Ramos (cell line): ENCODE results near the gene CCSER1.
"Not testable (repeated sequence)": the region's sequence is repeated elsewhere in the genome, so short reads cannot be mapped to it uniquely, and the experiment has no call there.

ENCODE experiments used
- in situ Hi-C: fragments of 300-500 bp; cut with MboI; formaldehyde crosslinking; loops from one replicate; pipeline ENCODE4 v1.14.3; 2022; ENCODE audit warnings: low sequenced_read_pairs; ENCODE audit not compliant: unreplicated experiment

Gene CCSER1

DNA sequence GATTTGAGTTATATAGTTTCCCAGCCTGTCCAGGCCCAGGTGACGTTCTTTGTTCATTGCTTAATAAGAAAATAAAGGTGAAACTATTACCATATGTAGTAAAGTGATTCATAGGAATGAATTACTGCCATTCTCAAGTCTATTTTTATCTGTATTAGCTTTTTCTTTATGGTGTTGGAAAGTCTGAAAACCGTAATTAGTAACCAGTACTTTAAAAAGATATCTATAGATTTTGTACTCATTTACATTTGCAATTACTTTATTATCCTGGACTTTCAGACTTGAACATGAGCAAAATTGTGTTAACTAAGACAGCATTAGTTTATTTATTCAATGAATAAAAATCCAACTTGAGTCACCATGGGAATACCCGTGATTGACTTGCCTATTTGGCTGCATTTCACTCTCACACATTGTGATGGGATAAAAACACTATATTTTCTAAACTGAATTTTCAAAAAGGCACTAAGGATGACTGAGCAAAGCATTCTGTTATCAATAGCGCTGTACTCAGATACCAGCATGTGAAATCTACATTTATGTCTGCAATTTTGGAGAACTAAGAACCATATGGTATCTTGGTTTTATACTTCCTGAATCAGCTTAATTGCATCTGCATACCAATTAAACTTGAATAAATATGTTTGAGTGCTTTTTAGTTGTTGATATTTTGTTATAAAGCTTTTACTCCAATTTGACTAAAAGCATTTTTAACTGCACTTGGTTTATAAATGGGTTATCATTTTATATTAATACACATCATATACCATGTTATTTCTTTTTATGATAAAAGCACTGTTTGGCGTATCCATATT is 154.6 kb downstream of the CCSER1 start:
- in situ Hi-C loops = no loop called here

DNA sequence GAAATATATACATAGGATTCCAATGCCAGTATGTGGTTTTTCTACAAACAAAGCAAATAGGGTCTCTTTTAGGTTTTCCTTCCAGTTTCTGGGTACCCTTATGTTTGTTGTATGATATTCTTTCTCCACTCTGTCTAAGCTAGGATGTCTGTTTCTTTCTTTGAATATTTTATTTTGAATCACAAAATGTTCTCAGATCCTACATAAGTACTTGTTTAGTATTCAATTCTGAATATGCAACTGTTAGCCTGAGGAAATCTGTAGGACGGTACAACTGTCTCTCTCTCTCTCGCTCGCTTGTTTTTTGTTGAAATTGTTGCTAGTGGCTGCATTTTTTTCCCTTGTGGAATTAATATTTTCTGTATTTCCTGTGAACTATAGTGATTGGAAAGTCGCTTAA is 163.2 kb downstream of the CCSER1 start:
- in situ Hi-C loops = no loop called here

DNA sequence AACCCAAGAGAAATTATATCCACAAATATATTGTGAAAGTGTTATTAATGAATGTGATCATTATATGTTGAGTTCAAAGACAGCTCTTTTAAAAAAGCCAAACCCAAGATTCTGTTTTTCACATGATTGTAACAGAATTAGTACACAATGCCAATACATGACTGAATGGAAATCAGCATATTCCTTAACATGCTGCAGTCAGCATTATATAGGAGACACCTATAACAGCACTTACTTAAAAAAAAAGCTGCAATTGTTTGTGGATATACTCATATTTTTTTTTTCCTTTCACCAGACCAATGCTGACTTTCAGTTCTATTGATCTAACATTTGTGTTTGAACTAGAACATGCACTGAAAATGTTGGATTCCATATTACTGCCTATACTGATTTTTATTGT is 165.2 kb downstream of the CCSER1 start:
- in situ Hi-C loops = no loop called here

- in situ Hi-C loops = no loop called here
Measured at GRCh38 chr4:90293320-90293719, 166.1 kb downstream of the CCSER1 start.

DNA sequence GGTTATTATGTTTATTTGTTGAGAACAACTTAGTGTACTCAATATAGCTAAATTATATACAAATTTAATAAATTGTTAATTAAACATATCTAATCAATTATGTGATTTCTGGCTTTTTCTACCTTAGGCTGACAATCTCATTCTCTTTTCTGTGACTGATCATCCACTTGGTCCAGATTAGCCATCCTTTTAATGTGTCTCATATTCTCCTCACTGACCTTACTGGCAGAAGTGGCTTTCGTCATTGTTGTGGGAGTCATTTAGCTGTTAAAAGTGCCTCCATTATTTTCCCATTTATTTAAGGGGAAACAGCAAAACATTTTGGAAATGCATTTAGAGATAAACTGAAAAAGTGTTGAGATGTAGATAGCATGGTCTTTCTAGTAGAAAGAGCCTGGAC is 172.2 kb downstream of the CCSER1 start:
- in situ Hi-C loops = no loop called here

DNA sequence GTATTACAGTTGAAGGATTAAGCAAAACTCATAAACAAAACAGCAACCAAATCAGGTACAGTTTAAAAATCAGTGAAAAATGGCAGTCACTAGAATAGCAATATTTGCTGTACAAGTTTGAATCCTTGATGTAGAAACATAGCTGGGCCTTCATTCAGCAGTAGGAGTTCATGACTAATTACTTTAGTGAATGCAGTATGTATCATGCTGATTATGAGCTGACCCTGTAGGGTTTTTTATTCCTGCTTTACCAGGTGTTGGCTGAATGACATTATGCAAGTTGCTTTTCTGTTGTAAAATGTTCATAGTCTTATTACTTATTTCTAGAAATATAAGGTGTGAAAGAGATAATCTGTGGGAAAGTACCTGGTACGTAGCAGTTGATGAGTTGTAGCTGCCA is 179.6 kb downstream of the CCSER1 start:
- in situ Hi-C loops = no loop called here

- in situ Hi-C loops = not testable (repeated sequence)
Measured at GRCh38 chr4:90317140-90317539, 189.9 kb downstream of the CCSER1 start.

DNA sequence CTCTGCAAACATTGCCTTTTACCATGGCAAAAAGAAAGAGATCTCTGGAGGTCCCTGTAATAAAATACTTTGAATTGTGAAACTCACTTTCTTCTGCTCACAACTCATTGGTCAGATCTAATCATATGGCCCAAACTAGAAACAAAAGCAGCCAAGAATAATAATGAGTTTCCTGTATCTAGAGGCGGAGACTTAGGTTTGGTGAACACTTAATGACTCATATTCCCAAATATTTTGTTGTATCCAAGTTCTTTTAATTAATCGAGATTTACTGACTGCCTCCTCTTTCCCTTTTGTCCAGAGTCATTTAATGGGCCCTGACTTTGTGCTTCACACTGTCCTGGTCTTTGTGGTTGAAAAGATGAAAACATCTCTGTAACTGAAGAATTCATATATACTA is 190.6 kb downstream of the CCSER1 start:
- in situ Hi-C loops = no loop called here

DNA sequence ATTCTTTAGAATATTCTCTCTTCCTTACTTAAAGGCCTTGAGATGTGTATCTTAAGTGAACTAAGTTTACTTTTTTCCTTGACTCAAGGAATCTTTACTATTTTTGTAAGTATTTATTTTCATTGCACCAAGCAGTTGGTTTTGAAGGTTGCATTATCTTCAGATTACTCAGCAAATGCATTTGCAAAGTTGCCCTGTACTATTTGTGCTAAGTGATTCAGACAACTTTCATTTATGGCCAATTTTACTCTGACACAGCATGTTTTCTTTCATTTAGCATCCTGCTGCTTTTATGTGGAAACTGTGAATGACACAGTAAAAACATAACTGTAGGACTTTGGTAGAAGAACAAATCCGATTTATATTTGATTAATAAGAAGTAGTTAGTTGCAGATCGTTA is 191.0 kb downstream of the CCSER1 start:
- in situ Hi-C loops = no loop called here

- in situ Hi-C loops = no loop called here
Measured at GRCh38 chr4:90328558-90328957, 201.4 kb downstream of the CCSER1 start.

GRCh38 chr4:90330546-90330945 is 203.4 kb downstream of the CCSER1 start:
- in situ Hi-C loops = no loop called here

- in situ Hi-C loops = no loop called here
Measured at GRCh38 chr4:90345549-90346215, 218.5 kb downstream of the CCSER1 start.

DNA sequence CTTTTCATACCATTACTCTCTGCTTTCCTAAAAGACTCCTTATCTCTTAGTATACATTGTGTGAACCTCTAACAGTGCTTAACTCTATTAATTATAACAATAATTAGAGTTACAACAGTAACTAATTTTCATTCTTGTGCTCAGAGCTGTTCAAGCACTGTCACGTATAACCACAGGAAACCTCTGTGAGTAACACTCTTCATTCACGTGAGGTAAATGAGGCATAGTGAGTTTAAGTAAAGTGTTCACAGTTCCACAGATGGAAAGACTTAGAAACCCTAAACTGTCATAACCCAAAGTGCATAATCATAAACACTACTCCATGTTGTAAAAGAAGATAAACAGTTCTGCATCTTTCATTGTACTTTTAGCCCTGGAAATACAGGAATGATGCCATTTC is 222.4 kb downstream of the CCSER1 start:
- in situ Hi-C loops = no loop called here

- in situ Hi-C loops = no loop called here
Measured at GRCh38 chr4:90357117-90357710, 230.0 kb downstream of the CCSER1 start.

- in situ Hi-C loops = no loop called here
Measured at GRCh38 chr4:90375081-90375480, 247.9 kb downstream of the CCSER1 start.

DNA sequence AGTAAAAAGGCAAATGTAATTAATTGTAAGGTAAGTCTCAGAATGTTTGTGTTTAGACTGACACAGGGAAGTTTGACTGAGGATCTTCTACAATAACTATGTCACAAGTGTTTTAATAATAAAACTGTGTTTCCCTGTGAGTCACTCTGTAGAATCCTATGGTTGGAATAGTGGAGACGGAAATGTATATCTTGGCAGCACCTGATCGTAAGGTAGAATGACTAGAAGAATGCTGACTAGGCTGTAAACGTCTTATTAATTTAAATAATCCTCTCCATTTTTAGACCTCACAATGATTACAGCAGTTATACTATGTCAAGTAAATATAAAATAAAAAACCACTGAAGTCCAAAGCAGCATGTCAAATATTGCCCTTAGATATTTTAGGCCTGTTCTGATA is 266.0 kb downstream of the CCSER1 start:
- in situ Hi-C loops = no loop called here

DNA sequence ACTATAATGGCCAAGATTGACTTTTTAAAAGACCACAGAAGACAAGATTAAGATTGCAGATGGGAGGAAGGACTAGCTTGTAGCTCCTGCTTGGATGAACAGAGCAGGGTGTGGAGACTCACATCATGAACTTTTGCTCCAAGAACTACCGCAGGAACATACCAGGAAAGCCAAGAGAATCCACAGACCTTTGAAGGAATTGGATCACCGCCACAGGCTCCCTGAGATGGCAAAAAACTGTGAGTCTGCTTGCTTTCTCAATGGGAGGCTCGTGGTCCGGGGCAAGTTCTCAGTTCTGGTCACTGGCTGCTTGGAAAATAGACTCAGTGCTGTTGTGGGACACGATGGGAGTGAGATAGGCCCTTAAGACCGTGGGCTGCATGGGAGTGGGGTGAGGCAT is 276.6 kb downstream of the CCSER1 start:
- in situ Hi-C loops = no loop called here

GRCh38 chr4:90407897-90408296 is 280.7 kb downstream of the CCSER1 start:
- in situ Hi-C loops = not testable (repeated sequence)

- in situ Hi-C loops = not testable (repeated sequence)
Measured at GRCh38 chr4:90412786-90413185, 285.6 kb downstream of the CCSER1 start.

- in situ Hi-C loops = no loop called here
Measured at GRCh38 chr4:90415116-90415515, 287.9 kb downstream of the CCSER1 start.

DNA sequence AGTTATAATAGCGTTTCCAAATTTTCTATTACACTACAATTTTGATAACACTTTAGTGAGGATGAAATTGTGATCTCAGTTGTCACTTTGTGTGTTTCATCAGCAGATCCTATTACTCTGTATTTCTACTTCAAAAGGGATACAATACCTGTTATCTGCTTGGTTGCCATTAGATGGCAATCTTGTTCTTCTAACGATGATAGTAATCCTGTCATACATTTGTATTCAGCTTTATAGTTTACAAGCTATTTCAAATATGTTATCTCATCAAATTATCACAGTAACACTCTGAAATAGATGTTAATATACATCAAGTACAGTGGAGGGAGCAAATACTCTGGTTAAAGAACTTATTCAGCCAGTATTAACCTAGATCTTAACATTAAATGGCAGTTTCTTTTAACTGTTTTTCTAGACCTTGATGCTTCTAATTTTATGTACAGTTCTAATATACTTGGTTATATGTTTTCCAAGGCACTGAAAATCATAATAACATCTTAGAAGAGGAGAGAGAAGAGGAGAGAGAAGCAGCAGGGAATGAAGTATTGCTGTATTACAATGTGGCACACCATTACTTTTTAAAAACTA is 292.0 kb downstream of the CCSER1 start:
- in situ Hi-C loops = no loop called here
